ENCODE results near the gene NOL4.

The NOL4 gene

GRCh38 chr18:34221971-34222306 lies 2.8 kb downstream of the NOL4 start:
- H3K9me3 Mint-ChIP-seq: no peaks in the 10 kb centered on the region
- peaks cover 20% of the 10 kb centered on the region for H3K4me1 Mint-ChIP-seq
- TF ChIP-seq CTCF (IDR thresholded peaks at IDR 0.05): no peak
- peak overlapping the region; percentile 83 for H3K4me3 Mint-ChIP-seq
- H3K27ac Mint-ChIP-seq: no peak overlapping the region
- DNase-seq: peak; percentile 32
- H3K27me3 Mint-ChIP-seq (ENCODE audit: low read depth, poor library complexity): peaks cover 86% of the 10 kb centered on the region
- no peaks in the 10 kb centered on the region for H3K36me3 Mint-ChIP-seq (ENCODE audit: low read depth)

- Mint-ChIP-seq H3K4me3 (no peak overlapping the region), H3K36me3 (ENCODE audit: low read depth) (no peaks in the 10 kb centered on the region), H3K27ac (no peak overlapping the region), H3K4me1 (peaks cover 20% of the 10 kb centered on the region), H3K9me3 (no peaks in the 10 kb centered on the region), H3K27me3 (ENCODE audit: low read depth, poor library complexity) (peaks cover 73% of the 10 kb centered on the region)
- TF ChIP-seq CTCF (IDR thresholded peaks at IDR 0.05): no peak
- no peak for DNase-seq
Measured at GRCh38 chr18:34220081-34220815, 4.5 kb downstream of the NOL4 start.

GRCh38 chr18:34219651-34220050 lies 5.1 kb downstream of the NOL4 start:
- DNase-seq: no peak
- peaks cover 20% of the 10 kb centered on the region for H3K4me1 Mint-ChIP-seq
- H3K27ac Mint-ChIP-seq: no peak overlapping the region
- H3K36me3 Mint-ChIP-seq (ENCODE audit: low read depth): no peaks in the 10 kb centered on the region
- TF ChIP-seq CTCF (IDR thresholded peaks at IDR 0.05): no peak
- no peak overlapping the region for H3K4me3 Mint-ChIP-seq
- H3K27me3 Mint-ChIP-seq (ENCODE audit: low read depth, poor library complexity): peaks cover 71% of the 10 kb centered on the region
- H3K9me3 Mint-ChIP-seq: no peaks in the 10 kb centered on the region

- Mint-ChIP-seq H3K36me3 (ENCODE audit: low read depth) (no peaks in the 10 kb centered on the region), H3K4me1 (no peaks in the 10 kb centered on the region), H3K4me3 (no peak overlapping the region), H3K9me3 (no peaks in the 10 kb centered on the region), H3K27me3 (ENCODE audit: low read depth, poor library complexity) (peaks cover 8% of the 10 kb centered on the region), H3K27ac (no peak overlapping the region)
- no peak for TF ChIP-seq CTCF (IDR thresholded peaks at IDR 0.05)
- no peak for DNase-seq
Measured at GRCh38 chr18:34212511-34212910, 12.2 kb downstream of the NOL4 start.

GRCh38 chr18:34207344-34207851 lies 17.3 kb downstream of the NOL4 start:
- Mint-ChIP-seq H3K4me1 (no peaks in the 10 kb centered on the region), H3K9me3 (no peaks in the 10 kb centered on the region)
- TF ChIP-seq CTCF (IDR thresholded peaks at IDR 0.05): no peak

GRCh38 chr18:34203866-34204265 lies 20.8 kb downstream of the NOL4 start:
- TF ChIP-seq CTCF (IDR thresholded peaks at IDR 0.05): no peak
- Mint-ChIP-seq H3K27me3 (ENCODE audit: low read depth, poor library complexity) (peaks cover 14% of the 10 kb centered on the region), H3K9me3 (no peaks in the 10 kb centered on the region), H3K4me3 (no peak overlapping the region), H3K36me3 (ENCODE audit: low read depth) (no peaks in the 10 kb centered on the region), H3K4me1 (no peaks in the 10 kb centered on the region), H3K27ac (no peak overlapping the region)
- DNase-seq: no peak

More at GRCh38 chr18:34207344-34207851, 17.3 kb downstream of the NOL4 start:
- DNase-seq: no peak
- Mint-ChIP-seq H3K4me3 (no peak overlapping the region), H3K27ac (no peak overlapping the region), H3K36me3 (ENCODE audit: low read depth) (no peaks in the 10 kb centered on the region), H3K27me3 (ENCODE audit: low read depth, poor library complexity) (peaks cover 14% of the 10 kb centered on the region)

Data from nephron progenitor cell (in vitro differentiated cells).